Mesenchymal stem cell (in vitro differentiated cells and primary cell): ENCODE data around the gene GGT1.
A peak's percentile ranks its signal among the peaks of the same experiment; 100 is the strongest.

Source experiments
- DNase-seq: peaks from one replicate; pipeline ENCODE4 v3.0.0-alpha.2; 2013
- H2AFZ ChIP-seq: one replicate; pipeline ENCODE4 v1.6.1; 2013; ENCODE audit warnings: low read depth, mild to moderate bottlenecking, control low read depth, inconsistent platforms, low read length, moderate library complexity
- H2AK5ac ChIP-seq: 2 replicates; pipeline ENCODE4 v1.6.1; 2013; ENCODE audit warnings: low read length, moderate library complexity, mild to moderate bottlenecking, inconsistent platforms; ENCODE audit not compliant: severe bottlenecking
- H2BK120ac ChIP-seq: one replicate; pipeline ENCODE4 v1.6.1; 2013; ENCODE audit warnings: low read depth, mild to moderate bottlenecking, inconsistent platforms, low read length, moderate library complexity
- H2BK12ac ChIP-seq, 2 experiments: one replicate each; pipeline ENCODE4 v1.6.1; 2013; ENCODE audit warnings: inconsistent platforms in 2 of 2, low read length in 2 of 2, mild to moderate bottlenecking in 2 of 2, moderate library complexity in 2 of 2, control low read depth in 1 of 2
- H2BK15ac ChIP-seq: one replicate; pipeline ENCODE4 v1.6.1; 2013; ENCODE audit warnings: mild to moderate bottlenecking, low read depth, inconsistent platforms; ENCODE audit not compliant: poor library complexity, severe bottlenecking
- H2BK5ac ChIP-seq: 2 replicates; pipeline ENCODE4 v1.6.1; 2013; ENCODE audit warnings: low read depth, mild to moderate bottlenecking, low read length, control low read depth, inconsistent platforms; ENCODE audit not compliant: poor library complexity, severe bottlenecking
- H3K14ac ChIP-seq, 2 experiments: one replicate each; pipeline ENCODE4 v1.6.1; 2013; ENCODE audit warnings: inconsistent platforms in 2 of 2, low read length in 2 of 2, control low read depth in 1 of 2, mild to moderate bottlenecking in 1 of 2, moderate library complexity in 1 of 2
- H3K18ac ChIP-seq, 2 experiments: one replicate each; pipeline ENCODE4 v1.6.1; 2013; ENCODE audit warnings: inconsistent platforms in 2 of 2, low read length in 2 of 2, control low read depth in 1 of 2, low read depth in 1 of 2, mild to moderate bottlenecking in 1 of 2
- H3K23ac ChIP-seq, 2 experiments: one replicate each; pipeline ENCODE4 v1.6.1; 2013; ENCODE audit warnings: inconsistent platforms in 2 of 2, low read length in 2 of 2, mild to moderate bottlenecking in 2 of 2, moderate library complexity in 2 of 2, control low read depth in 1 of 2
- H3K27ac ChIP-seq: 2 replicates; pipeline ENCODE4 v1.5.1; 2013; ENCODE audit warnings: mild to moderate bottlenecking, moderate library complexity, low read length, control low read depth, inconsistent platforms; ENCODE audit not compliant: poor library complexity, severe bottlenecking
- H3K27me3 ChIP-seq, 2 experiments: 2 replicates each; pipeline versions ENCODE4 v1.6.1 to v1.7.0; 2013; ENCODE audit warnings: low read length in 2 of 2, mild to moderate bottlenecking in 2 of 2, moderate library complexity in 2 of 2, control low read depth in 1 of 2, inconsistent platforms in 1 of 2; ENCODE audit not compliant: control insufficient read depth in 1 of 2, insufficient read depth in 1 of 2
- H3K36me3 ChIP-seq, 2 experiments: 2 replicates each; pipeline versions ENCODE4 v1.6.1 to v1.7.0; 2013; ENCODE audit warnings: low read length in 2 of 2, control low read depth in 1 of 2, inconsistent platforms in 1 of 2, low read depth in 1 of 2, mild to moderate bottlenecking in 1 of 2; ENCODE audit not compliant: insufficient read depth in 2 of 2, control insufficient read depth in 1 of 2
- H3K4ac ChIP-seq, 2 experiments: one replicate each; pipeline ENCODE4 v1.6.1; 2013; ENCODE audit warnings: inconsistent platforms in 2 of 2, low read length in 2 of 2, mild to moderate bottlenecking in 2 of 2, moderate library complexity in 2 of 2, control low read depth in 1 of 2, low read depth in 1 of 2
- H3K4me1 ChIP-seq: 2 replicates; pipeline ENCODE4 v1.6.1; 2013; ENCODE audit warnings: low read depth, low read length, control low read depth; ENCODE audit not compliant: control insufficient read depth, insufficient read depth
- H3K4me2 ChIP-seq: 2 replicates; pipeline ENCODE4 v1.6.1; 2013; ENCODE audit warnings: low read length, mild to moderate bottlenecking, inconsistent platforms; ENCODE audit not compliant: poor library complexity, severe bottlenecking
- H3K4me3 ChIP-seq, 2 experiments: 2 replicates each; pipeline versions ENCODE4 v1.5.1 to v1.7.0; 2013; ENCODE audit warnings: low read length in 2 of 2, mild to moderate bottlenecking in 2 of 2, control low read depth in 1 of 2, low read depth in 1 of 2; ENCODE audit not compliant: insufficient read depth in 1 of 2
- H3K79me1 ChIP-seq: replicated peaks from 2 replicates; pipeline ENCODE4 v1.6.1; 2013; ENCODE audit warnings: mild to moderate bottlenecking, control low read depth, low read length, inconsistent platforms; ENCODE audit not compliant: poor library complexity, severe bottlenecking
- H3K9ac ChIP-seq: 2 replicates; pipeline ENCODE4 v1.7.0; 2013; ENCODE audit warnings: mild to moderate bottlenecking, low read length, moderate library complexity
- H3K9me3 ChIP-seq: 2 replicates; pipeline ENCODE4 v1.7.0; 2013; ENCODE audit warnings: mild to moderate bottlenecking, low read length; ENCODE audit not compliant: control insufficient read depth
- H4K8ac ChIP-seq: one replicate; pipeline ENCODE4 v1.6.1; 2013; ENCODE audit warnings: inconsistent platforms, mild to moderate bottlenecking, low read length, moderate library complexity
- H4K91ac ChIP-seq: one replicate; pipeline ENCODE4 v1.6.1; 2013; ENCODE audit warnings: mild to moderate bottlenecking, low read length, inconsistent platforms
- WGBS: methylation state at CpG from one replicate; pipeline ENCODE4 v1.1.7; 2013; ENCODE audit warnings: mixed read lengths; 5-methylcytosine and 5-hydroxymethylcytosine counted together

GGT1 gene

GRCh38 chr22:24576778-24577177 lies 26.2 kb upstream of the GGT1 start:
- H2BK120ac ChIP-seq: no peak overlapping the region

DNA sequence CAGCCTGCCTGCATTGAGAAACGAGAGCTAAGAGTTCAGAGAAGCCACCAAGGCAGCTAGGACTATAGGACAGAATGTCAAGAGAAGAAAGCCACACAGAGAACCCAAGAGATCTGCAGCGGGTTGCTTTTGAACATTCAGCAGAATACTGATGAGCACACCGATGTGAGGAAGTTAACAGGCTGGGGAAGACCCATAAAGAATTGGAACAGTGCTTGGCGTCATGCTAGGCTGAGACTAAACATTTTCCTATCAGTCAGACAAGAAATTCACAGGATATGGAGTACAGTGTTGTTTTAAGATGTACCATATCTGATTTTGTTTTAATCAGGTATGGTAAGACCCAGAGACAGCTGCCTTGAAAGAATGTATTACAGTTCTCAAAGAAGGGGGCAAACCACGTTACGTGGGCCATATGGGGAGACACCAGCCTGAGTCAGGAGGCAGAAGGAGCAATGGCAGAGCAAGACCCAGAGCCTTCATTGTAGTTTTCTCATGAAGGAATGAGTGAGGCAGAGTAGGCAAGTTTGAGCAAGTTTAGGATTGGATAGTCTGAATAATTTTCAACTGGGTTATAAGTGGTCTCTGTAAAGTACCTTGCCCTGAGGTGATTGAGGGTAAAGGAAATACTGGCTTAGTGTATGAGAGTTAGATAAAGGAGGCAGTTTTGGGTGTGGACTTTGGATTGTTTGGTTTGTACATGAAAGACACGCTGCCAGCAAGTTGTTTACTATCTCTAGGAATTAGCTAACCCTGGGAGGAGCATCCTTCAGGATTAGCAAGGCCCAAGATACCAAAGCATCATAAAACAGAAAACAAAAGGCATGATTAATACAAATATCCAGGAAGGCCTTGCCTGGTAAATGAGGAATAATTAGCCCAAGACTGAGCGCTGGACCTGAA lies 24.4 kb upstream of the GGT1 start:
- Histone ChIP-seq H2BK5ac (no peak overlapping the region), H3K9ac (no peak overlapping the region), H4K8ac (no peak overlapping the region), H3K27me3 (no peaks in the 10 kb centered on the region), H2BK15ac (no peak overlapping the region), H3K4me2 (no peak overlapping the region), H3K23ac (no peak overlapping the region), H3K18ac (no peak overlapping the region), H2AFZ (no peak overlapping the region), H3K4ac (no peak overlapping the region), H3K9me3 (no peaks in the 10 kb centered on the region), H4K91ac (no peak overlapping the region), H3K27ac (no peak overlapping the region), H2BK12ac (no peak overlapping the region), H2AK5ac (no peak overlapping the region), H2BK120ac (no peak overlapping the region), H3K4me3 (no peak overlapping the region), H3K79me1 (peaks cover 1% of the 10 kb centered on the region), H3K4me1 (peaks cover 6% of the 10 kb centered on the region), H3K36me3 (peaks cover 14 to 38% of the 10 kb centered on the region in 2 experiments), H3K14ac (no peak overlapping the region)
- peak; percentile 13 for DNase-seq
- WGBS: 93% methylated on average over 8 of the region's 8 CpGs

More at GRCh38 chr22:24576778-24577177, 26.2 kb upstream of the GGT1 start:
- Histone ChIP-seq H3K27ac (no peak overlapping the region), H2BK15ac (no peak overlapping the region), H3K4me2 (no peak overlapping the region), H3K4me3 (no peak overlapping the region), H3K14ac (no peak overlapping the region), H3K36me3 (peaks cover 22 to 56% of the 10 kb centered on the region in 2 experiments), H3K4ac (no peak overlapping the region), H3K4me1 (peaks cover 2% of the 10 kb centered on the region), H4K8ac (no peak overlapping the region), H3K23ac (no peak overlapping the region), H3K27me3 (no peaks in the 10 kb centered on the region), H4K91ac (no peak overlapping the region), H3K9ac (no peak overlapping the region), H2AFZ (no peak overlapping the region), H3K79me1 (peaks cover 9% of the 10 kb centered on the region), H2BK12ac (no peak overlapping the region), H2BK5ac (no peak overlapping the region), H3K9me3 (no peaks in the 10 kb centered on the region), H3K18ac (no peak overlapping the region), H2AK5ac (no peak overlapping the region)
- WGBS: 100% methylated on average over 1 of the region's 1 CpG
- DNase-seq: no peak

DNA sequence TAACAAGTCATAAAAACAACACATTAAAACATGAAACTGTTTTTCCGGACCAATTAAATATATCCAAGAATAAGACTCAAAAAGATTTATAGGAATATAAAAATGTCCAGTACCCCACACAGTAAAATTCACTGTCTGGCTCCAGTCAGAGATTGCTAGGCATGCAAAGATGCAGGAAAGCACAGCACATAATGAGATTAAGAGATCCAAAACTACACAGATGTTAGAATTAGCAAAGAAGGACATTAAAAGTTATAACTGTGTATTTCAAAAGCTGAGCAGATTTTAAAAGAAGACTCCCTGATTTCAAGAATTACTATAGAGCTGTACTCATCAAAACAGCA lies 23.8 kb upstream of the GGT1 start:
- no peak overlapping the region for H2BK15ac ChIP-seq
- H3K79me1 ChIP-seq: peaks cover 1% of the 10 kb centered on the region
- H3K4ac ChIP-seq: no peak overlapping the region
- no peak overlapping the region for H2AK5ac ChIP-seq
- no peak overlapping the region for H3K23ac ChIP-seq
- H3K27me3 ChIP-seq: no peaks in the 10 kb centered on the region
- no peak overlapping the region for H3K4me3 ChIP-seq
- H4K8ac ChIP-seq: no peak overlapping the region
- no peak overlapping the region for H2BK5ac ChIP-seq
- H2BK120ac ChIP-seq: no peak overlapping the region
- DNase-seq: no peak
- H3K9ac ChIP-seq: no peak overlapping the region
- no peak overlapping the region for H2AFZ ChIP-seq
- H3K27ac ChIP-seq: no peak overlapping the region
- no peak overlapping the region for H4K91ac ChIP-seq
- no peak overlapping the region for H3K14ac ChIP-seq
- H3K4me1 ChIP-seq: peaks cover 11% of the 10 kb centered on the region
- no peak overlapping the region for H2BK12ac ChIP-seq
- peaks cover 13 to 32% of the 10 kb centered on the region in 2 experiments for H3K36me3 ChIP-seq
- H3K9me3 ChIP-seq: no peaks in the 10 kb centered on the region
- H3K18ac ChIP-seq: no peak overlapping the region
- no peak overlapping the region for H3K4me2 ChIP-seq
- WGBS: 100% methylated on average over 1 of the region's 1 CpG

DNA sequence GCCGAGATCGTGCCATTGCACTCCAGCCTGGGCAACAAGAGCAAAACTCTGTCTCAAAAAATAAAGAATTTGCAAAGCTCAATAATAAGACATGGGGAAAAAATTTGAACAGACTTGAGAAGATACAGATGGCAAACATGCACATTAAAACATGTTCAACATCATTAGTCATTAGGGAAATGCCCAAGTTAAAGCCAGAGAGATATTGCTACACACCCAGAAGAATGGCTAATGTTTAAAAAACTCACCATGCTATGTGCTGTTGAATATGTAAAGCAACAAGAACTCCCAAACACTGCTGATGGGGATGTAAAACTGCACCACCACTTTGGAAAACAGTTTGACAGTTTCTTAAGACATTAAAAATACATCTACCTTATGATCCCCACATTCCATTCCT lies 22.7 kb upstream of the GGT1 start:
- peaks cover 19 to 22% of the 10 kb centered on the region in 2 experiments for H3K36me3 ChIP-seq
- H3K4me2 ChIP-seq: no peak overlapping the region
- peaks cover 1% of the 10 kb centered on the region for H3K79me1 ChIP-seq
- no peak overlapping the region for H4K91ac ChIP-seq
- no peak overlapping the region for H4K8ac ChIP-seq
- H3K9ac ChIP-seq: no peak overlapping the region
- no peak overlapping the region for H3K4me3 ChIP-seq
- no peak overlapping the region for H2BK15ac ChIP-seq
- no peak overlapping the region for H3K18ac ChIP-seq
- DNase-seq: peak; percentile 87
- no peak overlapping the region for H3K14ac ChIP-seq
- H2AK5ac ChIP-seq: no peak overlapping the region
- no peak overlapping the region for H2BK5ac ChIP-seq
- H3K27ac ChIP-seq: no peak overlapping the region
- H2BK120ac ChIP-seq: no peak overlapping the region
- WGBS: 100% methylated on average over 1 of the region's 2 CpGs
- peaks cover 16% of the 10 kb centered on the region for H3K4me1 ChIP-seq
- no peaks in the 10 kb centered on the region for H3K9me3 ChIP-seq
- H2BK12ac ChIP-seq: no peak overlapping the region
- no peak overlapping the region for H2AFZ ChIP-seq
- no peaks in the 10 kb centered on the region for H3K27me3 ChIP-seq
- no peak overlapping the region for H3K23ac ChIP-seq
- H3K4ac ChIP-seq: no peak overlapping the region
